Fibroblast of skin of scalp (primary cell): ENCODE measurements around the gene DBN1. TPM values are rescaled to one million over a fixed set of nuclear protein-coding genes. Genes with fewer than 3 reads are reported as not detected.

ENCODE experiments used
- DNase-seq: peaks from one replicate; pipeline ENCODE4 v3.0.0-alpha.2; 2013
- polyA plus RNA-seq, 2 experiments: library from polyadenylated mRNA; unstranded; fragments of 120-200 nt; gene quantifications; one replicate each; pipeline ENCODE4 v1.2.1, GENCODE V29; 2013; ENCODE audit not compliant: insufficient read length in 2 of 2

The DBN1 gene
- 250 TPM for polyA plus RNA-seq (2013, experiment 1 of 2; ENCODE audit: insufficient read length)
- polyA plus RNA-seq (2013, experiment 2 of 2; ENCODE audit: insufficient read length) = 239 TPM

DNA sequence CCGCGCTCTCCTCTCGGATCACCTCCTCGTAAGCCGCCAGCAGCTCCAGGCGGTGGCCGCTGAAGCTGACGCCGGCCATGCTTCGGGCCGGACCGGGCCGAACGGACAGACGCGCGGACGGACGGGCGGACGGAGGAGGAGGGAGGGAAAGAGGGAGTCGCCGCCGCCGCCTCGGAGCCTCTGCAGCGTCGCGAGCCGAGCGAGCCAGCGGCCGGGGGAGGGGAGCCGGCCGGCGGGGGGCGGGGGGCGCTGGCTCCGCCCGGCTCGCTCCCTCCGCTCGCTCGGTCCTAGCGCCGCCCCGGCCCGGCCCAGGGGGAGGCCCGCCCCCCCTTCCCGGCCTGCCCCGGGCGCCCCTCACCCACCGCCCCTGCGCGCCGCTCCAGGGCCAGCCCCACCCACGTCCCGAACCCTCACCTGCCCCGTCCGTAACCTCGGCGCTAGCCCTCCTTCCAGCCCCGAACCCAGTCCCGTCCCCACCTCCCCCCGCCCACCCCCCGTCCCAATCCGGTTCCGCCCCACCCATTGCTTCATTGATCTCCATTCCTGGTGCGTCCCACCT, at the start of gene DBN1:
DBN1 (minus strand) TSS at position 192 of the 559 bp plus-strand sequence; CDS start at position 79, 113 bp downstream.
- DNase-seq = peak; percentile 79

GRCh38 chr5:177520916-177521513, 47.6 kb upstream of the DBN1 start:
- DNase-seq = no peak

DNA sequence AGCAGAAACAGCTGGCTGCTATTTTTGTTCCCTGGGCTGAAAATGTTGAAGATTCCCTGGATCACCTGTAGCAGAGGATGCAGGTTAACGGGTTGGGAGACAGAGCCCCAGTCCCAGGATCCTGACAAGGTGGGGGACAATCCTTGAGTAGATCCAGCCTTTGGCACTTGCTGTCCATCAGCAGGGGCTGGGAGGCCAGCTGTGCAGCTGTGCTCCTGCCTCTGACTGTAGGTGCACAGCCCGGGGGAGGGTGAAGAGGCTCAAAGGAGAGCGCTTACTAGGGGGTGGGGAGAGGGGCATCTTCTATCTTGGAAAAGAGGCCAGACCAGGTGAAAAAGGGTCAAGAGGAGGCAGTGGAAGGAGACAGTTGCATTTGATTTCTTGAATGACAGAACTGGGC, 46.8 kb upstream of the DBN1 start:
- DNase-seq = no peak

GRCh38 chr5:177519463-177520235, 46.2 kb upstream of the DBN1 start:
- no peak for DNase-seq

DNA sequence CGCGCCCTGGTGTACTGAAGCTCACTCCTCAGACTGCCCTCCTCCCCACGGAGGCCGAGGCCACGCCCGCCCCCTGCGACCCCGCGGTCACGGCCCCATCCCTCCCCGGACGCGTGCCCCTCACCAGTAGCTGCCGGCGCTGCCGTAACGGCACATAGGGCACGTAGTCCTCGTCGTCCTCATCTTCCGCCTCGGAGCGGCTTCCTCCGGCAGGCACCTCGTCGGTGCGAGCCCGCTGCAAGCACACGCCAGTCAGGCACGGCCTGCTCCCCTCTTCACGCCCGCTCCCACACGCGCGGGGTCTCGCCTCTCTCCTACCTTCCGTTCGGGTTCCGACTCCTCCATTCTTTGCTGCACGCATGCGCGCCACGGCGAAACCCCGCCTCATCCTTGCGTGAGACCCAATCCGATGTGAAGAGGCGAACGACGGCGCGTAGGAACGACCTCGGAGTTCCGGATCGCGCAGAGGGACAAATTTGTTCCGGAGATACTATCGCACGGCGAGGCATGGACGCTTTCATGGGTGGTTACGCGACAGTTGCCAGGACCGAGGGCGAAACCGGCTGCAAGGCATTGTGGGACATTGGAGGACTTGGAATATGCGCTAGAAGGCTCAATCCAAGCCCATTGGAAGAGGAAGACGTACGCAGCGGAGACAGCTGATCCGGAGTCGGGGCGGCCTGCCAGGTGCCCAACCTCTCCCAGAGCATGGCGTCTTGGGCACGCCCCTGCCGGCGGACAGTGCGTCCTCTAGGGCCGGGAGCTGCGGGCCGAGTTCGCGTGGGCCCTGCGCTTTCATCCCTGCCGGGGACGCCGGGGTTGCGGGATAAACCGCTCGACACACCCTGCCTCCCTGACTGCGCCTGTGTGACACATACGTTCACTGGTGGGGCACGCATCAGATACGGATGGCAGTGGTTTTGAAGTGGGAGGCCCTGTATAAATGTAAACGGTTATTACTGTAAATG, 43.5 kb upstream of the DBN1 start, which contains the start of gene DDX41:
DDX41 (minus strand) TSS at position 361 of the 968 bp plus-strand sequence; CDS start at position 345, 16 bp downstream.
- DNase-seq = peak; percentile 99

- DNase-seq = no peak
Observed at GRCh38 chr5:177515580-177515979, 42.1 kb upstream of the DBN1 start.

- no peak for DNase-seq
Observed at GRCh38 chr5:177514541-177514940, 41.1 kb upstream of the DBN1 start.

GRCh38 chr5:177513500-177513899, 40.1 kb upstream of the DBN1 start:
- DNase-seq = no peak

DNA sequence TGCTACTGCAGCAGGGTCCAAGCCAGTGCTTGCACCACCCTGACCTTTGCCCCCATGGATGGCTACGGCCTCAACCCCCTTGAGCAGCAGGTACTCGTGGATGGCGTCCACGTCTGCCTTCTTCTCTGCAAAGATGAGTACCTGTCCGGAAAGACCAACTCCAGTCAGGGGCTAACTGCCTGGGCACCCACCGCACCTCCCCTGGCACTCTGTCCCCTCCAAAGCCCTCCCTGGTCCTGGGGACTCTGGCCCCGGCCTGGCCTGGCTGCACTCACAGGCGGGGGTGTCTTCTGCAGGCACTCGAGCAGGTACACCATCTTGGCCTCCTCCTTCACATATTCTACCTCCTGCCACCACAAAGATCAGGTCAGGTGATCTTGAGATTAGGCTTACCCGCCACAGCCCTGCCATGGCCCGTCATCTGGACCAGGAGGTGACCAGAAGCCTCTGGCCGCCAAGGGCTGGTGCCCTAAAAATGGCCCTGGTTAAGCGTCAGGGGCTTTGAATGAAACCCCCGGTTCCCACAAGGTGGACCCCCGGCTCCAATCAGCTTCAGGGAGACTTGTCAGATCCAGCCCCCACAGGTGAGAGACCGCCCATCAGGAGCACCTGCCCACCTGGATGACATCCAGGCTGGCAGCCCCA, 39.4 kb upstream of the DBN1 start:
- DNase-seq = no peak

DNA sequence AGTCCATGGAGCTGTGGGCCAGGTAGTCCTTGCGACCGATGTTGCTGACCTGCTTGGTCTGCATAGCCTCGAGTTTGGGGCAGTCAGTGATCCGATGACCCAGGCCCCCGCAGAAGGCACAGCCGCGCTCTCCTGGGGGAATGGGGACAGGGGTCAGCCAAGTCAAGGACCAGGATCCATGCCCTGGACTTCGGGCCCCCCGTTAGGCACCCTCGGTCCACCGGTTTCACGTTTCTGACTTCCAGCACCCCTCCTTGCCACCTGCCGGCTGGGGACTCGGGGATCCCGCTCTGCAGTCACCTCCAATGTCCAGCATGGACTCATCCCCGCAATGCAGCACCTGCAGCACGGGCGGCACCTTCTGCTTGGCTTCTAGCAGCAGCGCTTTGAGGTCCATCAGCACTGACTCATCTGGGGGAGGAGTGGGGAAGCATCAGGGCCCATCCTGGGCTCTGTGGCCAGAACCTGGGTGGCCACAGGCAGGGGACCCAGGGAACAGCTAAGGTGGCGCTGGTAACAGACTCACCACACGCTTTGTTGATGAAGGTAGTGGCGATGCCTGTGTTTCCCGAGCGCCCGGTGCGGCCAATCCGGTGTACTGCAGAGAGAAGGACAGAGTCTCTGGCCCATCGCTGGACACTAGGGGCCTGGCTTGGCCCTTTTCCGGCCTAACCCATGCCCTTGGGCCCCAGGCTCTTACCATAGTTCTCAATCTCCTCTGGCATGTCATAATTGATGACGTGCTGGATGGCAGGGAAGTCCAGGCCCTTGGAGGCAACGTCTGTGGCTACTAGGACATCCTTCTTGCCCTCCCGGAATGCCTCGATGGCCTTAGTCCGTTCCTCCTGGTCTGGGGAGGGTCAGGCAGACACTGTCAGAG, 38.6 kb upstream of the DBN1 start:
- DNase-seq = no peak

DNA sequence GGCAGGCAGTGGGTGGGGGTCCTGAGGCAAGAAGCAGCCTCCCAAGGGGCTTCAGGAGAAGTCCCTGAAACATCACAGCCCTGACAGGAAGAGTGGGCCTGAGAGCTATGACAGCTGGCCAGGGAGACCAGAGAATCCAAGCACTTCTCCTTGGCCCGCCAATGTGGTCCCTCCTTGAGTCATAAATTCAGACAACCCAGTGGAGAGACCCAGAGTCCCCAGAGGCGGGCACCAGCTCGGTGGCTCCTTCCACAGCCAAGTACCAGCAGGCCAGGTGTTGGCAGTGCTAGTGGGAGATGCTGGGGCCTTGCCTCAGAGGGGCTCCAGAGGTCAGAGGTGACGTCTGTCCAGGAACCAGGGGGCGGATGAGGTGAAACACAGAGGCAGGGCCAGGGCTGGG, 37.7 kb upstream of the DBN1 start:
- DNase-seq = no peak

DNA sequence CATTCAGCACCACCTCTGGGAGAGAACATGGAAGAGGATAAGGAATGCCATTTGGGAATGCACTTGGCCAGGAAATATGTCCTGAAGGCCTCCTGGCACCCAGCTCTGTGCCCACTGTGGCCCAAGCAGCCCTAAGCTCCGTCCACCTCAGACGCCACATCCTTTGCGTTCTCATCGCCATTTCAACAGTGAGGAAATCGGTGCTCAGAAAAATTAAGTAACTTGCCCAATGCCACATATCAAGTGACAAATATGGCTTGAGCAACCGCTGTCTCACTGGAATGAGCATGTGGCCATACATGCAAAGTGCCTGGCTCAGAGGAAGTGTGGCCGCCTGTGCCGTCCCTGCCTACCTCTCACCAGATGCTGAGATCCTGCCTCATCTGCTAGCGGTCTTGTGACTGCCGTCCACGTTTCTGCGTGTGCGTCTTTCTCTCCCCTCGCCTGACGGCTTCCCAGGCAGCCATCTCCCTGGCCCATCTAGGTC, 37.2 kb upstream of the DBN1 start:
- DNase-seq = no peak

DNA sequence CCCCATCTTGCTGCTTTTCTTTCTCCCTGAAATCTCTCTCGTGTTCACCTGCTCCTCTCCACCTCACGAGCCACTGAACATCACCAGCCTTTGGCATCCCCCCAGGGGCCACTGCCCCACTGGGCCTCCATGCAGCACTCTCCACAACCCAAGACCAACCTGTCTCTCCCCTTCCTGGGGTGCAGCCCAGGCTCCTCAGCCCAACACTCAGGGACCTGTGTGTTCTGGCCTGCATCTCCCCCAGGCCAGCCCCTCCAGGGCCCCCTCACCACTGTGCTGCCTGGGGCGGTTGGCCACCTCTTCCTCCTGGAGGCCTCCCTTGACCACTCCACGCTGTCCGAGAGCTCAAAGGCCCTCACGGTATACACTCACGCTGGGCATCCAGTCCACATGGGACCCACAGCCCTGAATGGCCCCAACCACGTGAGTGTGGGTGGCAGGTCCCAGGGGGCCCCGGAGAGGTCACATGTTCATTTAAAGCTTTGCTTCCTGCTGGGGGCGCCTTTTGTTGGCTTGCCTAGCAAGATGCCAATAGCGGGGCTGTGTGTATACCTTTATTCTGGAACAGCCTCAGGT, 36.6 kb upstream of the DBN1 start:
- no peak for DNase-seq

DNA sequence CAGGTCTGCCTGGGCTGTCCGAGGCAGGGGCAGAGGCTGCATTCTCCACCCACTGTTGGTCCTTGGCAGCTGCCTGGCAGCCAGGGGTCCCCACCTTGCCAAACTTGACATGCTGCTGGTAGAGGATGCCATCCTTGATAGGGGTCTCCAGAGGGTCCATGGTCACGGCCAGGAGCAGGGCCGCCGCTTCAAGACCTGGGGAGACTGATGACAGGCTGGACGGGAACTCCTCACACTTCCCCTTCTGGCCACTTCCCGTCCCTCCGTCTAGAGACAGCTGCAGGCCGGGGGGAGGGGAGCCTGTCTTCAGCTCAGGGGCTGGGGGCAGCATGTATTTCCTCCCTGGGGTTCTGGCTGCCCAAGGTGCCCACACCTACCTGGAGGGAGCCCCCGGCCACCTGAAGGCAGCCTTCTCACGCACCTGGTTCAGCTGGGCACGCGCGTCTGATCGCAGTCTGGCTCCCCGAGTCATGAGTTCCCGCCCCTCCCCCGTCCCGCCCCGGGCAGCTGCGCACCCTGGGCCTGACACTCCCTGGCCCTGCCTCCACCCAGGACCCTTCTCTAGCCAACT, 36.0 kb upstream of the DBN1 start, which contains the start of gene DOK3:
DOK3 (minus strand) TSS at position 446 of the 571 bp plus-strand sequence; CDS start at position 160, 286 bp downstream.
- DNase-seq = no peak

DNA sequence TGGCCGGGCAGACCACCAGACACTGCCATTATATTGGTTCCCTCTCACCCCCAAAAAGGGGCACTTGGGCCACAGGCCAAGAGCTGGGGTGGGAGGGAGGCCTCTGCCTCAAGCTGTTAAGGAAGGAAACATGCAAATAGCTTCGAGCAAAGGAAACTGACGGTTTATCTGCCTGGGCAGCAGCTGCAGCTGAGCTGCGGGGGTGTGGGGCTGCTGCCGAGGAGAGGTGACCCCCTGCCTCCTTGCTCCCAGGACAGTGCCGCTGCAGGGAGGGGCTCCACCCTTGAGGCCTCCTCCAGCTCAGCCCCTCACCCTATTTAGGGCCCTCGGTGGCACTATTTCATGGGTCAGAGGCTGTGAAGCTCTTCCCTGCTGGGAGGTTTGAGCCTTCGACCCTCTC, 35.4 kb upstream of the DBN1 start:
- no peak for DNase-seq

DNA sequence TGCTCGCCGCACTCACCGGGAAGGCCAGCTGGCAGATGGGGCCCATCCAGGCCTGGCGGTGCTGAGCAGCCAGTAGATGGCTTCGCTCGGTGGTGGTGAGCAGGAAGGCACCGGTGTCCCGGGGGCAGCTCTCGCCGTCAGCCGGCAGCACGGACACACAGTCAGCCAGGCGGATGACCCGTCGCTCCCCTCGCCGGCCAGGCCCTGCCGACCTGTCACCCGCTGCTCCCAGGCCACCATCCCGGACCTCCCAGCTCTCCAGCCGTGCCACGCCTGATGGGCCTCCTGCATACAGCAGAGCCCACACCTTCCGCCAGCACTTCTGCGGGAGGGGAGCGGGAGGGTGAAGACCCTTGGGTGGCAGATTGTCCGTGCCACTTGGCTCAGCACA, 34.8 kb upstream of the DBN1 start:
- no peak for DNase-seq

DNA sequence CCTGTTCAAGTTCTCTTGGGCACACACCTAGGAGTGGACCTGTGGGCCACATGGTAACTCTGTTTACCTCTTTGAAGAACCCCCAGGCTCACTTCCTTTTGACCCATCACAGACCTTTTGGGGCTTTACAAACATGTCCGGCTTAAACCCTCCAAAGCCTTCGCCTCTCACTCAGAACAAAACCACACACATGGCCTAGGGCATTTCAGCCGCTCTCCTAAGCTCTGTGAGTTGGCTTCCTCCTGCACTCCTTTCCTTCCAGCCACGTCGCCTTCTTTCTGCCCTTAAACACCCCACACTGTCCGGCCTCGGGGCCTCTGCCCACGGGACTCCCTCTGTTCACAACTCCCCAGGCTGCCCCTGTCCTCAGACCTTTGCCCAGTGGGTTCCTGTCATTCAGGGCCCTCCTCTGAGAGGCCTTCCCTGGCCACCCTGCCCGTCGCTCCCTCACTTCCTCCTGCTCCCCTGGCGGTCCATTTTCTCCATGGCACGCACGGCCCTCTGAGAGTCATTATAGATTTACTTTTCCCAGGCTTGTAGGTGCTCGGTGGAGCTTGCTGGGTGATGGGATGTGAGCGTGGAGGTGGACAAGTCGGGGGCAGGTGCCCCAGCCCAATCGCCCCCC, 34.3 kb upstream of the DBN1 start:
- DNase-seq = no peak

- no peak for DNase-seq
Observed at GRCh38 chr5:177507165-177507564, 33.7 kb upstream of the DBN1 start.

DNA sequence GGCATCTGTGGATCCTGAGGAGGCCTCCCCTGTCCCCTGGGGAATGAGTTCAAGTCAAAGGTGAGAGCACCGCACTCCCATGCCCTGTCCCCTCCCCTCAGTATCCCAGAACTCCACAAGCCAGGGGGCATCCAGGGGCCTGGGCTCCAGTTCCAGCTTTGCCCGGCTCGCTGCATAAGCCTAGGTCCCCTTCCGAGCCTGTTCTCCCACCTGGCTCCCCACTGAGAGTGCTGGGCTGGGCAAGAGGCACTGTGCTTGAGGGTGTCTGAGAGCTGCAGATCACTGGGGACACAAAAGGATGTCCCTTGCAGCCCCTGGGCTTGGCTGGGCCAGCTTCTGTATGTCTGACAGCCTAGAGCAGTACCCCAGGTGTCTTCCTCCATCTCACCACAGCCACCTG, 31.6 kb upstream of the DBN1 start:
- no peak for DNase-seq
